WI38 (cell line): ENCODE measurements around the gene BEST2.
"Not testable (repeated sequence)": the region's sequence is repeated elsewhere in the genome, so short reads cannot be mapped to it uniquely, and the experiment has no call there.

ENCODE experiments used
- H3K4me3 ChIP-seq: 2 replicates; pipeline ENCODE4 v1.5.1; 2011; ENCODE audit warnings: low read depth, mild to moderate bottlenecking, control low read depth, low read length
- CTCF ChIP-seq: IDR thresholded peaks from 2 replicates; pipeline ENCODE4 v1.5.1; 2012; ENCODE audit warnings: low read depth, mild to moderate bottlenecking, control low read depth, low read length

The BEST2 gene

GRCh38 chr19:12751635-12752034 lies at the start of gene BEST2:
Gene BEST2, plus strand, starts transcription at chr19:12751791. Its CDS starts 802 bp downstream, at chr19:12752593.
- no peak for TF ChIP-seq CTCF
- H3K4me3 ChIP-seq: no peak within 1 kb of the TSS

DNA sequence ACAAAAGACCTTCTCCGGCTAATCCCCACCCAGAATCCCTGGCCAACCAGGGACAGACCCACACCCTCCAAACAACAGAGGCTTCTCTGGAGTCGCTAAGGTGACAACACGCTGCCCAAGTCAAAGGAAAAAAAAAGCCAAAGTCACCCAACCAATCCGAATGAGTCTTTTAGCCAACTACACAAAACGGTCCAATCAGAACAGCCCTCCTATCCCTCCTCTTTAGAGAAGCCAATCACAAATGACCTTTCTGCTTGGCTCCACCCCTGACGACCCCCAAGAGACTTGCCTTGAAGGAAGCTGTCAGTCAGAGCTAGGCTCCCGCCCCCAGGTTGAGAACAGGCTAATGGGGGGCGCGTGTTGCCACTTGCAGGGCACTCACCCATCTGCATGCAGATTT lies 48.5 kb upstream of the BEST2 start:
- no peak for TF ChIP-seq CTCF
- H3K4me3 ChIP-seq: no peak overlapping the region

GRCh38 chr19:12705169-12705568 lies 46.4 kb upstream of the BEST2 start:
- no peak for TF ChIP-seq CTCF

GRCh38 chr19:12705654-12706331 lies 45.8 kb upstream of the BEST2 start:
- TF ChIP-seq CTCF: no peak
- no peak overlapping the region for H3K4me3 ChIP-seq

More at GRCh38 chr19:12705169-12705568, 46.4 kb upstream of the BEST2 start:
- H3K4me3 ChIP-seq: no peak overlapping the region

GRCh38 chr19:12706332-12706718 lies 45.3 kb upstream of the BEST2 start:
- no peak overlapping the region for H3K4me3 ChIP-seq
- TF ChIP-seq CTCF: no peak

DNA sequence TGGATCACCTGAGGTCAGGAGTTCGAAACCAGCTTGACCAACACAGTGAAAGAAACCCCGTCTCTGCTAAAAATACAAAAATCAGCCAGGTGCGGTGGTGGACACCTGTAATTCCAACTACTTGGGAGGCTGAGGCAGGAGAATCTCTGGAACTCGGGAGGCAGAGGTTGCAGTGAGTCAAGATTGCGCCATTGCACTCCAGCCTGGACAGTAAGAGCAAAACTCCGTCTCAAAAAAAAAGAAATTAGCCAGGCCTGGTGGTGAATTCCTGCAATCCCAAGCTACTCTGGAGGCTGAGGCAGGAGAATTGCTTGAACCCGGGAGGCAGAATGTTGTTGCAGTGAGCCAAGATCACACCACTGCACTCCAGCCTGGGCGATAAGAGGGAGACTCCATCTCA lies 43.0 kb upstream of the BEST2 start:
- TF ChIP-seq CTCF: no peak
- H3K4me3 ChIP-seq: no peak overlapping the region

GRCh38 chr19:12711187-12711586 lies 40.4 kb upstream of the BEST2 start:
- TF ChIP-seq CTCF: no peak
- no peak overlapping the region for H3K4me3 ChIP-seq

GRCh38 chr19:12712077-12712476 lies 39.5 kb upstream of the BEST2 start:
- H3K4me3 ChIP-seq: not testable (repeated sequence)

GRCh38 chr19:12713304-12713703 lies 38.3 kb upstream of the BEST2 start:
- not testable (repeated sequence) for H3K4me3 ChIP-seq
